Osteocyte (in vitro differentiated cells): ENCODE measurements around the gene IL4. TPM values are rescaled to one million over a fixed set of nuclear protein-coding genes. Genes with fewer than 3 reads are reported as not detected.

ENCODE experiments used
- DNase-seq: peaks from one replicate; pipeline ENCODE4 v3.0.0; 2021; ENCODE audit warnings: mixed read lengths; ENCODE audit not compliant: unreplicated experiment; ENCODE audit errors: extremely low spot score
- H3K27ac Mint-ChIP-seq: one replicate; pipeline ENCODE4 v1.8.0; 2021; ENCODE audit warnings: mild to moderate bottlenecking, mixed read lengths; ENCODE audit not compliant: unreplicated experiment
- H3K27me3 Mint-ChIP-seq: one replicate; pipeline ENCODE4 v1.8.0; 2021; ENCODE audit warnings: mixed read lengths; ENCODE audit not compliant: unreplicated experiment
- H3K36me3 Mint-ChIP-seq: one replicate; pipeline ENCODE4 v1.8.0; 2021; ENCODE audit warnings: mixed read lengths; ENCODE audit not compliant: unreplicated experiment
- H3K4me1 Mint-ChIP-seq: one replicate; pipeline ENCODE4 v1.8.0; 2021; ENCODE audit warnings: mixed read lengths; ENCODE audit not compliant: unreplicated experiment
- H3K4me3 Mint-ChIP-seq: one replicate; pipeline ENCODE4 v1.8.0; 2021; ENCODE audit warnings: mild to moderate bottlenecking, moderate library complexity, mixed read lengths; ENCODE audit not compliant: unreplicated experiment
- H3K9me3 Mint-ChIP-seq: one replicate; pipeline ENCODE4 v1.8.0; 2021; ENCODE audit warnings: mixed read lengths; ENCODE audit not compliant: unreplicated experiment
- CTCF ChIP-seq: fragments of 200-600 bp; sonication (generic); IDR thresholded peaks from 2 replicates; pipeline ENCODE4 v1.5.0; 2021; ENCODE audit warnings: antibody characterized with exemption, mild to moderate bottlenecking, moderate library complexity
- total RNA-seq: library from RNA; stranded (reverse); gene quantifications from 2 replicates; pipeline ENCODE4 v1.2.1, GENCODE V29; 2021

IL4 gene
- total RNA-seq, 1 donor from 2014 or later, result not detected

GRCh38 chr5:132668706-132669454 is 4.9 kb upstream of the IL4 start:
- DNase-seq, result no peak
- no peaks in the 10 kb centered on the region for H3K9me3 Mint-ChIP-seq
- H3K4me1 Mint-ChIP-seq, result peaks cover under 1% of the 10 kb centered on the region
- H3K27me3 Mint-ChIP-seq, result no peaks in the 10 kb centered on the region
- no peak overlapping the region for H3K27ac Mint-ChIP-seq
- H3K4me3 Mint-ChIP-seq, result no peak overlapping the region
- no peak for TF ChIP-seq CTCF
- no peaks in the 10 kb centered on the region for H3K36me3 Mint-ChIP-seq

- no peak for TF ChIP-seq CTCF
- no peaks in the 10 kb centered on the region for H3K36me3 Mint-ChIP-seq
- no peak overlapping the region for H3K27ac Mint-ChIP-seq
- peaks cover 6% of the 10 kb centered on the region for H3K4me1 Mint-ChIP-seq
- H3K4me3 Mint-ChIP-seq, result no peak overlapping the region
- no peak for DNase-seq
- no peaks in the 10 kb centered on the region for H3K27me3 Mint-ChIP-seq
- H3K9me3 Mint-ChIP-seq, result no peaks in the 10 kb centered on the region
Observed at GRCh38 chr5:132669455-132669820, 4.4 kb upstream of the IL4 start.

DNA sequence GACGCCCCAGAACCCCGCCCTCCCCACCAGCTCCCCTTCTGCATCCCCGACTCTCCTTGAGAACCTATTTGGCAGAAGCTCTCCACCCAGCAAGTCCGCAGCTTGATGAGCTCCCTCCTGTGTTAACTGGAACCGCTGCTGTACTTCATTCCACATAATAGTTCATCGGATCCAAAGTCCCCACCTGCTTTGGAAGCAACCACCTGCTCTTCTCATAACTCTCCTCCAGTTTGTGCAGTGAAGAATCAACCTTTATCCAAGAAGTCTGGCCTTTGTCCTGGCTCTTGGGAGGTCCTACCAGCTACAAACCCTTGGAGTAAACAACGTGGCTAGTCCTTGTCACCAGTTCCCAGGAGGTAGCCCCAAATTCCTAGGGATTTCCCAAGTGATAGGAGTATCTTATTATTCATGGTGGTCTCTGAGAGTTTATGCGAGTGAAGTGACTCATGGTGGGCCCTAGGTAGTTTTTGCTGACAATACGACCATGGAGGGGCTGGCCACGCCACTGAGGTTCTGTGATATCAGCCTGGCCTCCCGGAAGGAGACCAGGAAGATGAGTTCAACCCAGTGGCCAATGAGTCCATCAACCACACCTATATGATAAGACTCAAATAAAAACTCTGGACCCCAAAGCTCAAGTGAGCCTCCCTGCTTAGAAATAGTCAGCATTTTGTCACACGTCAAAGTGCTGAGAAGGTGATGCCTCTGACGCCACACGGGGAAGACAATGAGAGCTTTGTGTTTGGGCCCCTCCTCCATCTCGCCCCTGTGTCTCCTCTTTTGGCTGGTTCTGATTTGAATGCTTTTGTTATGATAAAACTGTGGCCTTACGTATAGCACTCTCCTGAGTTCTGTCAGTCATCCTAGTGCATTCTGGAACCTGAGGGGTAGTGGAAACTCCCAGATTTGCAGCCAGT is 3.6 kb upstream of the IL4 start:
- Mint-ChIP-seq H3K27ac (no peak overlapping the region), H3K36me3 (no peaks in the 10 kb centered on the region), H3K4me1 (peaks cover 14% of the 10 kb centered on the region), H3K9me3 (no peaks in the 10 kb centered on the region), H3K27me3 (no peaks in the 10 kb centered on the region), H3K4me3 (no peak overlapping the region)
- TF ChIP-seq CTCF, result no peak
- no peak for DNase-seq

GRCh38 chr5:132671000-132671399 is 2.8 kb upstream of the IL4 start:
- no peaks in the 10 kb centered on the region for H3K27me3 Mint-ChIP-seq
- DNase-seq, result no peak
- no peaks in the 10 kb centered on the region for H3K9me3 Mint-ChIP-seq
- TF ChIP-seq CTCF, result no peak
- no peak overlapping the region for H3K4me3 Mint-ChIP-seq
- H3K4me1 Mint-ChIP-seq, result peaks cover 15% of the 10 kb centered on the region
- no peak overlapping the region for H3K27ac Mint-ChIP-seq
- no peaks in the 10 kb centered on the region for H3K36me3 Mint-ChIP-seq

GRCh38 chr5:132673488-132673887 is 301 bp upstream of the IL4 start:
- DNase-seq, result no peak
- Mint-ChIP-seq H3K4me1 (peaks cover 32% of the 10 kb centered on the region), H3K9me3 (no peaks in the 10 kb centered on the region), H3K27me3 (no peaks in the 10 kb centered on the region), H3K27ac (no peak overlapping the region), H3K4me3 (no peak overlapping the region), H3K36me3 (no peaks in the 10 kb centered on the region)
- no peak for TF ChIP-seq CTCF
